Measurements from ENCODE around the gene PANK1. TPM values are rescaled to one million over a fixed set of nuclear protein-coding genes. Genes with fewer than 3 reads are reported as not detected.

Gene PANK1
- total RNA-seq, 1 experiment from 2014 or later: 8.6 TPM

- TF ChIP-seq CTCF (IDR thresholded peaks at IDR 0.05; ENCODE audit: unreplicated experiment): no peak
- Mint-ChIP-seq H3K4me1 (ENCODE audit: low read depth, unreplicated experiment) (peaks cover 50% of the 10 kb centered on the region), H3K27ac (ENCODE audit: unreplicated experiment) (peak overlapping the region; percentile 61), H3K27me3 (ENCODE audit: unreplicated experiment) (no peaks in the 10 kb centered on the region), H3K36me3 (ENCODE audit: insufficient read depth, unreplicated experiment) (peaks cover 14% of the 10 kb centered on the region), H3K9me3 (ENCODE audit: low read depth, unreplicated experiment) (no peaks in the 10 kb centered on the region), H3K4me3 (ENCODE audit: low read depth, unreplicated experiment) (no peak overlapping the region)
- intact Hi-C loops (cut with micrococcal nuclease; ENCODE audit: unreplicated experiment): loop anchor here (2.0 to 10.0 kb wide), 3 partner anchors 88 to 300 kb away; partner anchors contain the start of gene LIPA
- CTCF ChIA-PET: interaction anchor here (0.5 to 2.4 kb wide), 2 partner anchors 88 to 202 kb away, joined by 4 to 10 read pairs; no protein-coding TSS in a partner anchor
- no TSS peak for BruUV-seq (replicated peaks)
- DNase-seq: no peak
These were observed 90.6 kb downstream of the PANK1 start for GRCh38 chr10:89554433-89554832.

GRCh38 chr10:89553064-89553734 is 91.8 kb downstream of the PANK1 start:
- peak; percentile 44 for DNase-seq
- Mint-ChIP-seq H3K9me3 (ENCODE audit: low read depth, unreplicated experiment) (no peaks in the 10 kb centered on the region), H3K27me3 (ENCODE audit: unreplicated experiment) (no peaks in the 10 kb centered on the region), H3K27ac (ENCODE audit: unreplicated experiment) (peak overlapping the region; percentile 61), H3K4me3 (ENCODE audit: low read depth, unreplicated experiment) (no peak overlapping the region), H3K36me3 (ENCODE audit: insufficient read depth, unreplicated experiment) (peaks cover 14% of the 10 kb centered on the region), H3K4me1 (ENCODE audit: low read depth, unreplicated experiment) (peaks cover 59% of the 10 kb centered on the region)
- BruUV-seq (replicated peaks): no TSS peak
- CTCF ChIA-PET: interaction anchor here (0.7 to 2.4 kb wide), 3 partner anchors 86 to 292 kb away, joined by 3 to 10 read pairs (median 4); partner anchors contain the start of gene IFIT5
- no peak for TF ChIP-seq CTCF (IDR thresholded peaks at IDR 0.05; ENCODE audit: unreplicated experiment)
- intact Hi-C loops (cut with micrococcal nuclease; ENCODE audit: unreplicated experiment): loop anchor here (10.0 kb wide), 1 partner anchor 298 kb away; the partner anchor contains the start of gene LIPA

- Mint-ChIP-seq H3K36me3 (ENCODE audit: insufficient read depth, unreplicated experiment) (peaks cover 14% of the 10 kb centered on the region), H3K4me1 (ENCODE audit: low read depth, unreplicated experiment) (peaks cover 65% of the 10 kb centered on the region), H3K27ac (ENCODE audit: unreplicated experiment) (no peak overlapping the region), H3K4me3 (ENCODE audit: low read depth, unreplicated experiment) (no peak overlapping the region), H3K9me3 (ENCODE audit: low read depth, unreplicated experiment) (no peaks in the 10 kb centered on the region), H3K27me3 (ENCODE audit: unreplicated experiment) (no peaks in the 10 kb centered on the region)
- no TSS peak for BruUV-seq (replicated peaks)
- CTCF ChIA-PET: no interaction called here
- no peak for TF ChIP-seq CTCF (IDR thresholded peaks at IDR 0.05; ENCODE audit: unreplicated experiment)
- intact Hi-C loops (cut with micrococcal nuclease; ENCODE audit: unreplicated experiment): loop anchor here (10.0 kb wide), 1 partner anchor 297 kb away; the partner anchor contains the start of gene LIPA
- no peak for DNase-seq
These were observed 92.8 kb downstream of the PANK1 start for GRCh38 chr10:89552213-89552612.

- Mint-ChIP-seq H3K27ac (ENCODE audit: unreplicated experiment) (no peak overlapping the region), H3K36me3 (ENCODE audit: insufficient read depth, unreplicated experiment) (peaks cover 14% of the 10 kb centered on the region), H3K27me3 (ENCODE audit: unreplicated experiment) (no peaks in the 10 kb centered on the region), H3K4me3 (ENCODE audit: low read depth, unreplicated experiment) (no peak overlapping the region), H3K9me3 (ENCODE audit: low read depth, unreplicated experiment) (no peaks in the 10 kb centered on the region), H3K4me1 (ENCODE audit: low read depth, unreplicated experiment) (peaks cover 55% of the 10 kb centered on the region)
- CTCF ChIA-PET: interaction anchor here (0.6 to 0.7 kb wide), 3 partner anchors 82 to 647 kb away, joined by 3 to 4 read pairs (median 4); no protein-coding TSS in a partner anchor
- intact Hi-C loops (cut with micrococcal nuclease; ENCODE audit: unreplicated experiment): loop anchor here (10.0 kb wide), 1 partner anchor 296 kb away; the partner anchor contains the start of gene LIPA
- BruUV-seq (replicated peaks): no TSS peak
- DNase-seq: peak; percentile 47
- TF ChIP-seq CTCF (IDR thresholded peaks at IDR 0.05; ENCODE audit: unreplicated experiment): no peak
These were observed 94.5 kb downstream of the PANK1 start for GRCh38 chr10:89550509-89550908.

All from Calu3 (cell line).